D341Med (cell line): Measurements from ENCODE around the gene CUX1.
A peak's percentile ranks its signal among the peaks of the same experiment; 100 is the strongest.
"Not testable (repeated sequence)": the region's sequence is repeated elsewhere in the genome, so short reads cannot be mapped to it uniquely, and the experiment has no call there.

Experiments used
- DNase-seq: peaks from one replicate; pipeline ENCODE4 v3.0.0; 2012; ENCODE audit warnings: low spot score

The CUX1 gene

GRCh38 chr7:101869026-101869900 lies 51.8 kb downstream of the CUX1 start:
- no peak for DNase-seq

GRCh38 chr7:101869901-101870290 lies 52.5 kb downstream of the CUX1 start:
- DNase-seq = no peak

GRCh38 chr7:101870361-101871062 lies 53.1 kb downstream of the CUX1 start:
- peak; percentile 60 for DNase-seq

- no peak for DNase-seq
Measured at GRCh38 chr7:101871351-101871750, 53.9 kb downstream of the CUX1 start.

- no peak for DNase-seq
Measured at GRCh38 chr7:101874028-101874427, 56.6 kb downstream of the CUX1 start.

- no peak for DNase-seq
Measured at GRCh38 chr7:101875283-101875846, 57.9 kb downstream of the CUX1 start.

- DNase-seq = no peak
Measured at GRCh38 chr7:101877882-101878591, 60.6 kb downstream of the CUX1 start.

GRCh38 chr7:101878938-101879337 lies 61.5 kb downstream of the CUX1 start:
- DNase-seq = no peak

GRCh38 chr7:101879565-101879964 lies 62.1 kb downstream of the CUX1 start:
- DNase-seq = no peak

GRCh38 chr7:101880282-101881054 lies 63.0 kb downstream of the CUX1 start:
- no peak for DNase-seq

- DNase-seq = no peak
Measured at GRCh38 chr7:101882005-101882421, 64.6 kb downstream of the CUX1 start.

GRCh38 chr7:101882595-101883564 lies 65.5 kb downstream of the CUX1 start:
- no peak for DNase-seq

GRCh38 chr7:101884671-101885596 lies 67.5 kb downstream of the CUX1 start:
- no peak for DNase-seq

GRCh38 chr7:101885597-101885955 lies 68.2 kb downstream of the CUX1 start:
- DNase-seq = no peak

- DNase-seq = not testable (repeated sequence)
Measured at GRCh38 chr7:101887352-101887751, 69.9 kb downstream of the CUX1 start.

GRCh38 chr7:101888564-101888963 lies 71.1 kb downstream of the CUX1 start:
- DNase-seq = not testable (repeated sequence)

- DNase-seq = no peak
Measured at GRCh38 chr7:101890749-101891523, 73.5 kb downstream of the CUX1 start.

GRCh38 chr7:101891936-101892640 lies 74.7 kb downstream of the CUX1 start:
- no peak for DNase-seq
